GM12875 (cell line): ENCODE data around the gene SCN1B.

Experiments
- H3K4me3 ChIP-seq: one replicate; pipeline ENCODE4 v1.5.1; 2011; ENCODE audit warnings: low read depth, low read length, control low read depth
- TF ChIP-seq, protein P1 (sequence below): IDR thresholded peaks from 2 replicates; pipeline ENCODE4 v1.5.1; 2011; ENCODE audit warnings: low read depth, mild to moderate bottlenecking, control low read depth, inconsistent platforms, low read length, moderate library complexity, borderline replicate concordance; ENCODE audit not compliant: insufficient read depth

SCN1B gene

DNA sequence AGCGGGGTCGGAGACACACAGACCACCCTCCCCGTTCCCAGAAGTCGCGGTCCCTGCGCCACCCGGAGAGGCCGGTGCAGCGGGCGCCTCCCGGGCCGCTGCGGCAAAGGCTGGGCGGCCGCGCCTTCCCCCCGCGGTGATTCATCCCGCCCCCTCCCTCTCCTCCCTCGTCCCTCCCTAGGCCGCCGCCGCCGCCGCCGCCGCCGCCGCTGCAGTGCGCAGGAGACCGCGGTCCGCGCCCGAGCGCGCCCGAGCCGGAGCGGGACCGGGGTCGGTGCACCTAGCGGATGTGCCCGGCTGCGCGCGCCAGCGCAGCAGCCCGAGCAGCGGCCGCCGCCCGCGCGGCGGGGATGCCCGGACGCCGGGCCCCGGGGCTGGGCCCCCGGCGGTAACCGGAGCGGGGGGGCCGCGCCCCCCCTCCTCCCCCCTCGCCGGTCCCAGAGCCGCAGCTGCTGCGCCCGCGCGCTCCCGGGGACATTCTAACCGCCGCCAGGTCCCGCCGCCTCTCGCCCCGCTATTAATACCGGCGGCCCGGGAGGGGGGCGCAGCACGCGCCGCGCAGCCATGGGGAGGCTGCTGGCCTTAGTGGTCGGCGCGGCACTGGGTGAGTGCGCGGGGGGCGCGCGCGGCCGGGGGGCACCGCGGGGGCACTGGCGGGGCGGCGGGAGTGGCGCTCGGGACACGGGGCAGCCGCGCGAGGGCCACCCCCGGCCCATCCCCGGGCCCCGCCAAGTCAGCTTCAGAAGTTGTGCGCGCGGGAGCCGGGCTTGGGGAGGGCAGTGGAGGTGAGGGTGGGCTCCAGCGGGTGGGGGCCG lies at the start of gene SCN1B:
SCN1B (plus strand) TSS at position 214 of the 815 bp plus-strand sequence; CDS start at position 565, 351 bp downstream.
- H3K4me3 ChIP-seq = no peak within 1 kb of the TSS
- TF ChIP-seq, protein P1, sequence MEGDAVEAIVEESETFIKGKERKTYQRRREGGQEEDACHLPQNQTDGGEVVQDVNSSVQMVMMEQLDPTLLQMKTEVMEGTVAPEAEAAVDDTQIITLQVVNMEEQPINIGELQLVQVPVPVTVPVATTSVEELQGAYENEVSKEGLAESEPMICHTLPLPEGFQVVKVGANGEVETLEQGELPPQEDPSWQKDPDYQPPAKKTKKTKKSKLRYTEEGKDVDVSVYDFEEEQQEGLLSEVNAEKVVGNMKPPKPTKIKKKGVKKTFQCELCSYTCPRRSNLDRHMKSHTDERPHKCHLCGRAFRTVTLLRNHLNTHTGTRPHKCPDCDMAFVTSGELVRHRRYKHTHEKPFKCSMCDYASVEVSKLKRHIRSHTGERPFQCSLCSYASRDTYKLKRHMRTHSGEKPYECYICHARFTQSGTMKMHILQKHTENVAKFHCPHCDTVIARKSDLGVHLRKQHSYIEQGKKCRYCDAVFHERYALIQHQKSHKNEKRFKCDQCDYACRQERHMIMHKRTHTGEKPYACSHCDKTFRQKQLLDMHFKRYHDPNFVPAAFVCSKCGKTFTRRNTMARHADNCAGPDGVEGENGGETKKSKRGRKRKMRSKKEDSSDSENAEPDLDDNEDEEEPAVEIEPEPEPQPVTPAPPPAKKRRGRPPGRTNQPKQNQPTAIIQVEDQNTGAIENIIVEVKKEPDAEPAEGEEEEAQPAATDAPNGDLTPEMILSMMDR = no peak

DNA sequence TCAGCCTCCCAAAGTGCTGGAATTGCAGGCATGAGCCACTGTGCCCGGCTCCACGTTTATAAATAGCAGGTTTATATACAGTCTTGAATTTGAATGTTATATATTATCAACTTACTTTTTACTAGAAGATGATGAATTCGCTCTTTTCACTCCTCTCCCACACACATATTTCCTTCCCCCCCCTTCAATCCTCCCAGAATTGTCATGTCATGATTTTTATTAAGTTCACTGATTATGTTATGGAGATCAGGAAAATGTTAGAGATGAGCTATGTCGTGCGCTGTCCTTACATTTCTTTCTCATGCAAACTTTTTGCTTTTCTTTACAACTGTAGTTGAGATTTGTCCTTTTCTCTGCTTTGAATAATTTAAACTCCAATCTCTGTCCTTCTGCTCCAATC lies 48.0 kb upstream of the SCN1B start:
- H3K4me3 ChIP-seq = no peak overlapping the region
- TF ChIP-seq, protein P1 = no peak

DNA sequence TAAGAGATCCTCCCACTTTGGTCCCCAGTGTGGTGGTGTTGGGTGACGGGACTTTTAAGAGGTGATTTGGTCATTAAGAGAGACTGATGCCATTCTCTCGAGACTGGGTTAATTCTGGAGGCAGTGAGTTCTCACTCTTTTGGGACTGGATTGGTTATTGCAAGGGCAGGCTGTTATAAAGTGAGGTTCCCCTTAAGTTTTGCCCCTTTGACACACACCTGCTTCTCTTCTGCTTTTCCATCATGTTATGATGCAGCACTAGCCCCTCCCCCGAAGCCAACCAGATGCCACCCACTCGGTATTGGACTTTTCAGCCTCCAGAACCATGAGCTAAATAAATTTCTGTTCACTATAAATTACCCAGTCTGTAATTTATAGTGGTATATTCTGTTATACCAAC lies 46.5 kb upstream of the SCN1B start:
- no peak overlapping the region for H3K4me3 ChIP-seq
- TF ChIP-seq, protein P1 = no peak

DNA sequence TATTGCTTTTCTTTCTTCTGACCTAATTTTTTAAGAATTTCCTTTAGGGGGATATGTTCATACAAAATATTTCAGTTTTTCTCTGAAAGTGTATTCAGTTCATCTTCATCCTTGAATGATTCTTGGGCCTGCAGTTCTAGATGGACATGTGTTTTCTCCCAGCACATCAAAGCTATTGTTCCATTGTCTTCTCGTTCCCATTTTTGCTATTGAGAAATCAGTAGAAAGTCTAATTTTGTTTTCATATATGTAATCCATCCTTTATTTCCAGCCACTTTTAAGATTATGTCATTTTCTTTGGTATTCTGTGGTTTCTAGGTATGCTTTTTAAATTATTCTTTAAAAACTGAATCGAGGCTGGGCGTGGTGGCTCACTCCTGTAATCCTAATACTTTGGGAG lies 46.0 kb upstream of the SCN1B start:
- no peak overlapping the region for H3K4me3 ChIP-seq
- TF ChIP-seq, protein P1 = no peak

DNA sequence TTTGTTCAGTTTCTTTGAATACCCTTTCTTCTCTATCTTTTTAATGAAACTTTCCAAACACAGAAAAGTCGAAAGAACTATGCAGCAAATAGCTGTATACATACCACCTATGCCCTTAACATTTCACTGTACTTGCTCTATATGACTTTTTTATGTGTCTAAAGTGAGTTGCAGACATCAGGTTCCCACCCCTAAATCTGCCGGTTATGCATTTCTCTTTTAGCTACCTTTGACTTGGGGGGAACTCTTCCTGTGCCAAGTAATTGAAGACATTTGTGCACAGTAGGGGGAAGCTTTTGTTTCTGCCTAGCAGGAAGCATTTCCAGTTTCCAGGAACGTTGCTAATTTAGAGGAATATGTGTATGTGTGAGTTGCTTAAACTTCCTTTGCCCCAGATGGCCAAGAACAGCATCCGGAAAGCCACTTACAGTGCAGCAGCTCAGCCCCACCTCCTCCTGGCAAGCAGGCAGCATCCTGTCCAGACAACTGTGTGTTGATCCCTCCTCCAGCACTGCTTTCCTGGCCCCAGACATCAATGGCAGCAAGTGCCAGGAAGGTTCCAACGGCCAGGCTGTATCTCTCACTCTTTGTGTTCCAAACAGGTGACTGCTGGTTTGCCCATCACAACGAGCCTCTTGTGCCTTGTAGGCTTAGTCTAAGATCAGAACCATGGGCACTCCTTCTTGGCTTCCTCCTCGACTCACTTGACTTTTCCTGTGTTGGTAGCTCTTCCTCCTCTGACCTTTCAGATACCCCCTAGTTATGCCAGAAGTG lies 44.8 kb upstream of the SCN1B start:
- no peak overlapping the region for H3K4me3 ChIP-seq
- TF ChIP-seq, protein P1 = no peak

DNA sequence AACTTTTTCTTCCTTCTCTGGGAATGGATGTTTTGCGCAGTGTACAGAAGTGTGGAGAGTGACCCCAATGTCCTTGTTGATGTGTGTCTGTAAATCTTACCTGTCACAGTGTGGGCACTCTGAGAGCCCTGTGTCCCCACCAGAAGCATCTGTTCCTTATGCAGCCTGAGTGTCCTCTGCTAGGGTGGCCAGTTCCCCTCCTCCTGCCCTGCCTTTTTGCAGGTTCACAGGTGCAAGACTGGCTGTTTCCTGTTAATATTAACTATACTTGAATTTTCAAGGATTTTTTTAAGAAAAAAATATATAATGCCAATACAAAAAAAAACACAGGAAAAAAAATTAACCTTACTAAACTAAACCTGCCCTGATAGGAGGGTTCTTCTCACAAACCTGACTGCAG lies 42.2 kb upstream of the SCN1B start:
- TF ChIP-seq, protein P1 = no peak
- H3K4me3 ChIP-seq = no peak overlapping the region
